PC-3 (cell line): ENCODE results near the gene DAPP1. TPM values are rescaled to one million over a fixed set of nuclear protein-coding genes. Genes with fewer than 3 reads are reported as not detected.
"Not testable (repeated sequence)": the region's sequence is repeated elsewhere in the genome, so short reads cannot be mapped to it uniquely, and the experiment has no call there.

Source experiments
- ATAC-seq: fragments of 200-7000 bp; cut with Tn5 transposase; 2 replicates; pipeline ENCODE4 v1.9.1; 2020; ENCODE audit warnings: mild to moderate bottlenecking, moderate library complexity
- Bru-seq: library from RNA; stranded (reverse); fragments of 400-500 nt; gene quantifications from one replicate; lab custom pipeline; 2021; lab: Mats Ljungman, UMichigan
- BruChase-seq, 2 experiments: library from RNA; stranded (reverse); fragments of 400-500 nt; gene quantifications; one replicate each; lab custom pipeline; 2021; lab: Mats Ljungman, UMichigan
- BruUV-seq: library from RNA; stranded (reverse); fragments of 400-500 nt; replicated peaks from 2 replicates; lab custom pipeline; 2021; lab: Mats Ljungman, UMichigan
- CTCF ChIA-PET: fragments of 300-600 bp; sonication (Branson Sonifier 250); formaldehyde crosslinking; loops from one replicate; lab custom pipeline; 2022; ENCODE audit warnings: antibody characterized with exemption; lab: Charles Lee
- POLR2A ChIA-PET: fragments of 300-600 bp; sonication (Branson Sonifier 250); formaldehyde crosslinking; loops from one replicate; lab custom pipeline; 2022; ENCODE audit warnings: antibody characterized with exemption; ENCODE audit not compliant: unreplicated experiment; lab: Charles Lee
- DNase-seq: peaks from one replicate; pipeline ENCODE4 v3.0.0-alpha.2; 2015
- H2AFZ ChIP-seq: fragments of 300-600 bp; sonication (generic); 2 replicates; pipeline ENCODE4 v1.6.0; 2016; ENCODE audit warnings: antibody characterized with exemption, low read length
- H3F3A ChIP-seq: fragments of 300-600 bp; sonication (generic); one replicate; pipeline ENCODE4 v1.6.0; 2017; ENCODE audit warnings: antibody characterized with exemption, low read length, control low read depth, mild to moderate bottlenecking; ENCODE audit not compliant: unreplicated experiment
- H3K27ac ChIP-seq: fragments of 300-600 bp; sonication (generic); 2 replicates; pipeline ENCODE4 v1.5.1; 2016; ENCODE audit warnings: mild to moderate bottlenecking, low read length
- H3K27me3 ChIP-seq: fragments of 300-600 bp; sonication (generic); 2 replicates; pipeline ENCODE4 v1.6.1; 2016; ENCODE audit warnings: low read length, mixed read lengths
- H3K36me3 ChIP-seq: fragments of 300-600 bp; sonication (generic); 2 replicates; pipeline ENCODE4 v1.6.1; 2016; ENCODE audit warnings: low read depth, mixed run types, low read length, mixed read lengths
- H3K4me1 ChIP-seq: fragments of 300-600 bp; sonication (generic); 2 replicates; pipeline ENCODE4 v1.5.1; 2016; ENCODE audit warnings: low read length; ENCODE audit not compliant: insufficient read depth
- H3K4me2 ChIP-seq: fragments of 300-600 bp; sonication (generic); 2 replicates; pipeline ENCODE4 v1.6.0; 2016; ENCODE audit warnings: low read length
- H3K4me3 ChIP-seq: fragments of 300-600 bp; sonication (generic); 2 replicates; pipeline ENCODE4 v1.5.1; 2016; ENCODE audit warnings: mild to moderate bottlenecking, low read length, mixed read lengths
- H3K79me2 ChIP-seq: fragments of 300-600 bp; sonication (generic); 2 replicates; pipeline ENCODE4 v1.6.1; 2017; ENCODE audit warnings: low read length, mixed read lengths
- H3K9ac ChIP-seq: fragments of 300-600 bp; sonication (generic); 2 replicates; pipeline ENCODE4 v1.6.0; 2016; ENCODE audit warnings: mild to moderate bottlenecking, low read length
- H3K9me2 ChIP-seq: fragments of 300-600 bp; sonication (generic); replicated peaks from 2 replicates; pipeline ENCODE4 v1.6.1; 2016; ENCODE audit warnings: mixed run types, low read length, mixed read lengths
- H3K9me3 ChIP-seq: fragments of 300-600 bp; sonication (generic); 2 replicates; pipeline ENCODE4 v1.6.1; 2016; ENCODE audit warnings: low read length, mixed read lengths
- H4K20me1 ChIP-seq: fragments of 300-600 bp; sonication (generic); 2 replicates; pipeline ENCODE4 v1.6.1; 2016; ENCODE audit warnings: low read length, mixed read lengths
- EZH2 ChIP-seq: fragments of 300-600 bp; sonication (generic); IDR thresholded peaks from one replicate; pipeline ENCODE4 v1.6.1; 2017; ENCODE audit warnings: antibody characterized with exemption, mild to moderate bottlenecking, low read length; ENCODE audit not compliant: unreplicated experiment
- EZH2phosphoT487 ChIP-seq: fragments of 300-600 bp; sonication (generic); IDR thresholded peaks from 2 replicates; pipeline ENCODE4 v1.6.1; 2018; ENCODE audit warnings: mild to moderate bottlenecking, antibody characterized with exemption, low read length, borderline replicate concordance
- intact Hi-C: fragments of 100-400 bp; cut with micrococcal nuclease; formaldehyde crosslinking; loops from 2 replicates; pipeline ENCODE4 v1.9.0; 2023
- long read RNA-seq: library from polyadenylated mRNA; unstranded; transcript quantifications from one replicate; pipeline ENCODE4 v2.0.0, GENCODE V29; 2021; ENCODE audit not compliant: unreplicated experiment
- total RNA-seq: library from RNA; depleted of rRNA; stranded (reverse); fragments of >200 nt; gene quantifications from 2 replicates; pipeline ENCODE4 v1.2.3, GENCODE V29; 2014; rRNA removed
- TF ChIP-seq, protein P1 (sequence below): fragments of 300-600 bp; sonication (generic); conservative IDR thresholded peaks from 2 replicates; pipeline ENCODE4 v1.5.1; 2017; ENCODE audit warnings: antibody characterized with exemption, low read depth, mild to moderate bottlenecking, low read length

Gene DAPP1, protein sequence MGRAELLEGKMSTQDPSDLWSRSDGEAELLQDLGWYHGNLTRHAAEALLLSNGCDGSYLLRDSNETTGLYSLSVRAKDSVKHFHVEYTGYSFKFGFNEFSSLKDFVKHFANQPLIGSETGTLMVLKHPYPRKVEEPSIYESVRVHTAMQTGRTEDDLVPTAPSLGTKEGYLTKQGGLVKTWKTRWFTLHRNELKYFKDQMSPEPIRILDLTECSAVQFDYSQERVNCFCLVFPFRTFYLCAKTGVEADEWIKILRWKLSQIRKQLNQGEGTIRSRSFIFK
- 11.6 and 11.8 TPM in 2 replicates for total RNA-seq
- Bru-seq, nascent RNA, result percentile 51 among the genes with signal in this experiment
- BruChase-seq, experiment 1, labeled RNA remaining after a 6-hour chase, result percentile 38 among the genes with signal in this experiment
- percentile 39 among the genes with signal in this experiment for BruChase-seq, experiment 2, labeled RNA remaining after a 2-hour chase
- long read RNA-seq, transcript DAPP1-203 (9 exons, 1,440 nt), result major isoform, 6 of 8 reads
- long read RNA-seq, partial matches to known transcripts, result 0 of 8 reads
- long read RNA-seq, other reads (novel, unspliced or antisense), result 2 of 8 reads

GRCh38 chr4:99816545-99817308, at the start of gene DAPP1:
TSS of gene DAPP1 (plus strand) at chr4:99816827. CDS start at chr4:99816914, 87 bp downstream.
- ATAC-seq, result peak; percentile 58
- POLR2A ChIA-PET, result interaction anchor here (0.6 to 0.7 kb wide), 5 partner anchors 9 to 253 kb away, joined by 3 to 6 read pairs (median 3); partner anchors contain the start of gene TRMT10A
- H3K4me3 ChIP-seq, result peak within 1 kb of the TSS; percentile 69
- H3K36me3 ChIP-seq, result no peaks in the 10 kb centered on the region
- BruUV-seq, result TSS peak; percentile 74
- peak within 1 kb of the TSS; percentile 81 for H3K4me2 ChIP-seq
- H3K9me2 ChIP-seq, result no peaks in the 10 kb centered on the region
- H3F3A ChIP-seq, result peaks cover 6% of the 10 kb centered on the region
- CTCF ChIA-PET, result no interaction called here
- TF ChIP-seq, protein P1, sequence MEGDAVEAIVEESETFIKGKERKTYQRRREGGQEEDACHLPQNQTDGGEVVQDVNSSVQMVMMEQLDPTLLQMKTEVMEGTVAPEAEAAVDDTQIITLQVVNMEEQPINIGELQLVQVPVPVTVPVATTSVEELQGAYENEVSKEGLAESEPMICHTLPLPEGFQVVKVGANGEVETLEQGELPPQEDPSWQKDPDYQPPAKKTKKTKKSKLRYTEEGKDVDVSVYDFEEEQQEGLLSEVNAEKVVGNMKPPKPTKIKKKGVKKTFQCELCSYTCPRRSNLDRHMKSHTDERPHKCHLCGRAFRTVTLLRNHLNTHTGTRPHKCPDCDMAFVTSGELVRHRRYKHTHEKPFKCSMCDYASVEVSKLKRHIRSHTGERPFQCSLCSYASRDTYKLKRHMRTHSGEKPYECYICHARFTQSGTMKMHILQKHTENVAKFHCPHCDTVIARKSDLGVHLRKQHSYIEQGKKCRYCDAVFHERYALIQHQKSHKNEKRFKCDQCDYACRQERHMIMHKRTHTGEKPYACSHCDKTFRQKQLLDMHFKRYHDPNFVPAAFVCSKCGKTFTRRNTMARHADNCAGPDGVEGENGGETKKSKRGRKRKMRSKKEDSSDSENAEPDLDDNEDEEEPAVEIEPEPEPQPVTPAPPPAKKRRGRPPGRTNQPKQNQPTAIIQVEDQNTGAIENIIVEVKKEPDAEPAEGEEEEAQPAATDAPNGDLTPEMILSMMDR, result no peak
- TF ChIP-seq EZH2 (no peak), EZH2phosphoT487 (no peak)
- no peaks in the 10 kb centered on the region for H3K27me3 ChIP-seq
- no peak within 1 kb of the TSS for H2AFZ ChIP-seq
- peak within 1 kb of the TSS; percentile 99 for H3K27ac ChIP-seq
- intact Hi-C loops, result loop anchor here (5.0 to 10.0 kb wide), 4 partner anchors 46 to 248 kb away; partner anchors contain the start of gene DNAJB14
- H4K20me1 ChIP-seq, result peaks cover 13% of the 10 kb centered on the region
- peak within 1 kb of the TSS; percentile 85 for H3K9ac ChIP-seq
- peak; percentile 89 for DNase-seq
- H3K9me3 ChIP-seq, result no peaks in the 10 kb centered on the region
- H3K79me2 ChIP-seq, result peaks cover 44% of the 10 kb centered on the region
- H3K4me1 ChIP-seq, result peaks cover 40% of the 10 kb centered on the region

- not testable (repeated sequence) for DNase-seq, H3K4me3 ChIP-seq
Measured at GRCh38 chr4:99770842-99771241, 45.8 kb upstream of the DAPP1 start.

GRCh38 chr4:99783940-99784339, 32.7 kb upstream of the DAPP1 start:
- Histone ChIP-seq H3K4me1 (no peaks in the 10 kb centered on the region), H3K27ac (no peak overlapping the region), H3K4me3 (no peak overlapping the region), H2AFZ (no peak overlapping the region), H3K9me2 (no peaks in the 10 kb centered on the region), H3K9me3 (no peaks in the 10 kb centered on the region), H3K36me3 (no peaks in the 10 kb centered on the region), H3K27me3 (no peaks in the 10 kb centered on the region), H3K79me2 (no peaks in the 10 kb centered on the region), H3F3A (no peaks in the 10 kb centered on the region), H3K4me2 (no peak overlapping the region), H4K20me1 (no peaks in the 10 kb centered on the region), H3K9ac (no peak overlapping the region)
- intact Hi-C loops, result no loop called here
- no TSS peak for BruUV-seq
- CTCF ChIA-PET, result no interaction called here
- no peak for TF ChIP-seq EZH2phosphoT487
- no peak for TF ChIP-seq EZH2
- TF ChIP-seq, protein P1, result no peak
- ATAC-seq (no peak), DNase-seq (peak; percentile 3)
- POLR2A ChIA-PET, result no interaction called here

More at GRCh38 chr4:99770842-99771241, 45.8 kb upstream of the DAPP1 start:
- H3K4me1 ChIP-seq, H4K20me1 ChIP-seq, CTCF ChIA-PET, H3K9me2 ChIP-seq, ATAC-seq, H2AFZ ChIP-seq, POLR2A ChIA-PET, BruUV-seq, H3K27me3 ChIP-seq, H3K36me3 ChIP-seq, H3K9ac ChIP-seq, intact Hi-C loops, H3K79me2 ChIP-seq, H3K27ac ChIP-seq, H3K9me3 ChIP-seq, H3F3A ChIP-seq, H3K4me2 ChIP-seq: not testable (repeated sequence)
